Osteoblast (primary cell): ENCODE measurements around the gene ZDHHC7. TPM values are rescaled to one million over a fixed set of nuclear protein-coding genes. Genes with fewer than 3 reads are reported as not detected.
"Not testable (repeated sequence)": the region's sequence is repeated elsewhere in the genome, so short reads cannot be mapped to it uniquely, and the experiment has no call there.

Experiments used
- DNase-seq: peaks from one replicate; pipeline ENCODE4 v3.0.0; 2011; ENCODE audit warnings: low spot score, mixed read lengths; ENCODE audit not compliant: insufficient read length; ENCODE audit errors: missing footprints
- H2AFZ ChIP-seq: 2 replicates; pipeline ENCODE4 v1.6.0; 2011; ENCODE audit warnings: mild to moderate bottlenecking, low read length
- H3K27ac ChIP-seq: 2 replicates; pipeline ENCODE4 v1.5.1; 2011; ENCODE audit warnings: mild to moderate bottlenecking, low read depth, low read length, moderate library complexity
- H3K27me3 ChIP-seq: 2 replicates; pipeline ENCODE4 v1.6.0; 2012; ENCODE audit warnings: mild to moderate bottlenecking, control low read depth, inconsistent platforms, low read length, moderate library complexity; ENCODE audit not compliant: insufficient read depth
- H3K36me3 ChIP-seq: 2 replicates; pipeline ENCODE4 v1.5.1; 2011; ENCODE audit warnings: mild to moderate bottlenecking, low read length, control low read depth, moderate library complexity; ENCODE audit not compliant: insufficient read depth
- H3K4me1 ChIP-seq: 2 replicates; pipeline ENCODE4 v1.5.1; 2011; ENCODE audit warnings: mild to moderate bottlenecking, low read length, control low read depth, moderate library complexity; ENCODE audit not compliant: insufficient read depth
- H3K4me2 ChIP-seq: 2 replicates; pipeline ENCODE4 v1.6.0; 2011; ENCODE audit warnings: mild to moderate bottlenecking, low read length; ENCODE audit not compliant: insufficient read depth
- H3K4me3 ChIP-seq: fragments of 200-600 bp; sonication (generic); 3 replicates; pipeline ENCODE4 v1.5.1; 2012; ENCODE audit warnings: mild to moderate bottlenecking, low read length, inconsistent platforms; ENCODE audit not compliant: insufficient read depth
- H3K79me2 ChIP-seq: 2 replicates; pipeline ENCODE4 v1.6.0; 2012; ENCODE audit warnings: mild to moderate bottlenecking, low read length, control low read depth, inconsistent platforms; ENCODE audit not compliant: insufficient read depth
- H3K9me3 ChIP-seq: 2 replicates; pipeline ENCODE4 v1.5.1; 2011; ENCODE audit warnings: low read depth, low read length, control low read depth
- H4K20me1 ChIP-seq: 2 replicates; pipeline ENCODE4 v1.6.0; 2012; ENCODE audit warnings: mild to moderate bottlenecking, low read length, control low read depth; ENCODE audit not compliant: insufficient read depth
- total RNA-seq: library from RNA; depleted of rRNA; stranded (reverse); fragments of >200 nt; gene quantifications from 2 replicates; pipeline ENCODE4 v1.2.3, GENCODE V29; 2012
- TF ChIP-seq, protein P1 (sequence below): IDR thresholded peaks from 2 replicates; pipeline ENCODE4 v1.5.1; 2011; ENCODE audit warnings: mild to moderate bottlenecking, low read depth, low read length, moderate library complexity; ENCODE audit errors: extremely low read depth

Gene ZDHHC7
- total RNA-seq, 1 donor, result 134 TPM

DNA sequence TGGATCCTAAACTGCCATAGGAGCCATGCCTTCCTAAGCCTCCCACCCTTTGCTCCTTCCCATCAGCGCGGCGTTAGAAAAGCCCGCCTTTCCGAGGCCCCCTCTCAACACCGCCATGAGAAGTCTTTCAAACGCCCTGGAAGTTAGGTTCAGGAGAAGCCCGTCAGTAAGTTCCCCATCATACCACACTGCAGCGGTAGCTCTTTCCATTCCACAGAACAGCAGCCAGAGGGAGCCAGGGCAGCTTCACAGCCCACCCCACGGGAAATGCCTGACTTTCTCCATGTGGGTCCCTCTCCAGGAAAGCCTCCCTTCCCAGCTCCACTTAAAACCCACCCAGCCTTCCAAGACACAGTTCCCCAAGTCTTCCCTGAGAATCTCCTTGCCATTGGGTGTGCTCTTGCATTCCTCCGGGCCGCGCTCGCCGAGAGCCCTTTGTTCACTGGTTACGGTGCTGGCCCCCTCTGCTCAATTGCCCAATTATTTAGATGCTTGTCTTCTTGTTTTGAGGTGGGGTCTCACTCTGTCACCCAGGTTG lies 44.9 kb upstream of the ZDHHC7 start:
- Histone ChIP-seq H3K27me3 (no peaks in the 10 kb centered on the region), H3K4me2 (peak overlapping the region; percentile 88), H3K36me3 (peaks cover 8% of the 10 kb centered on the region), H4K20me1 (peaks cover 23% of the 10 kb centered on the region), H3K79me2 (peaks cover 17% of the 10 kb centered on the region), H2AFZ (peak overlapping the region; percentile 44), H3K4me1 (peaks cover 23% of the 10 kb centered on the region), H3K9me3 (no peaks in the 10 kb centered on the region), H3K4me3 (no peak overlapping the region), H3K27ac (peak overlapping the region; percentile 52)
- no peak for DNase-seq
- TF ChIP-seq, protein P1, sequence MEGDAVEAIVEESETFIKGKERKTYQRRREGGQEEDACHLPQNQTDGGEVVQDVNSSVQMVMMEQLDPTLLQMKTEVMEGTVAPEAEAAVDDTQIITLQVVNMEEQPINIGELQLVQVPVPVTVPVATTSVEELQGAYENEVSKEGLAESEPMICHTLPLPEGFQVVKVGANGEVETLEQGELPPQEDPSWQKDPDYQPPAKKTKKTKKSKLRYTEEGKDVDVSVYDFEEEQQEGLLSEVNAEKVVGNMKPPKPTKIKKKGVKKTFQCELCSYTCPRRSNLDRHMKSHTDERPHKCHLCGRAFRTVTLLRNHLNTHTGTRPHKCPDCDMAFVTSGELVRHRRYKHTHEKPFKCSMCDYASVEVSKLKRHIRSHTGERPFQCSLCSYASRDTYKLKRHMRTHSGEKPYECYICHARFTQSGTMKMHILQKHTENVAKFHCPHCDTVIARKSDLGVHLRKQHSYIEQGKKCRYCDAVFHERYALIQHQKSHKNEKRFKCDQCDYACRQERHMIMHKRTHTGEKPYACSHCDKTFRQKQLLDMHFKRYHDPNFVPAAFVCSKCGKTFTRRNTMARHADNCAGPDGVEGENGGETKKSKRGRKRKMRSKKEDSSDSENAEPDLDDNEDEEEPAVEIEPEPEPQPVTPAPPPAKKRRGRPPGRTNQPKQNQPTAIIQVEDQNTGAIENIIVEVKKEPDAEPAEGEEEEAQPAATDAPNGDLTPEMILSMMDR, result peak; percentile 50

DNA sequence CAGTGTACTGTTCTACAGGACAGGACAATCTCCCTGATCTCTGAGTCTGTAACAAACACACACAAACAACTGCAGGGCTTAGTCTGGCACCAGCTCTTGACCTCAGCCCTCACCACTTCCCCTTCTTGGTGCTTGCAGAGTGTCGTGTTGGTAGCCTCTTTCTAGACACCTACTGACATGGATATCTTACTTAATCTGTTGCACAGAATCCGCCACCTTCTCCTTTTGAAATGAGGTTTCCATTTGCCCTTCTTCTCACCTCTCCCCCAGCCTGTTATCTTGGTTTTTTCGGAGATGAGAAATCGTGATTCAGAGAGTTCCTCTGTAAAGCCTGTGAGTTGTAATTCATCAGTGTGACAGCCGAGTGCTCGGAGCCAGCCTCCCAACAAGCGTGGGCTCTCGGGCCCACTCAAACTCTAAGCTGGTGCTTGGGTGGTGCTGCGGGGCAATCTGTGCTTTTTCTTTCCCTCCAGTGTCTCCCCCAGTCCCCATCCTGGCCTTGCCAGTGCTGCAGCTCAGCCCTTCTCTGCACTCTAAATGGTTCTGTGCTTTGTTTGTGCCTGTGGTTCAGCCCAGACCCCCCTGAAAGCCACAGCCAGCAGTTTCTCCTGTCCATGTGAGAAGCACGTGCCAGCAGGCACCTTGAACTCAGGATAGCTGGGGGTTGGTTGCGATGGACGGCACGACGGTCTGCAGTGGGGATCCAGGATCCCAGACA lies 44.3 kb upstream of the ZDHHC7 start:
- TF ChIP-seq, protein P1, result no peak
- H4K20me1 ChIP-seq, result peaks cover 21% of the 10 kb centered on the region
- peak overlapping the region; percentile 60 for H3K4me3 ChIP-seq
- H3K27ac ChIP-seq, result peak overlapping the region; percentile 52
- H3K9me3 ChIP-seq, result no peaks in the 10 kb centered on the region
- no peaks in the 10 kb centered on the region for H3K27me3 ChIP-seq
- no peak for DNase-seq
- H3K36me3 ChIP-seq, result peaks cover 8% of the 10 kb centered on the region
- H3K79me2 ChIP-seq, result peaks cover 17% of the 10 kb centered on the region
- H2AFZ ChIP-seq, result peak overlapping the region; percentile 44
- H3K4me2 ChIP-seq, result peak overlapping the region; percentile 88
- H3K4me1 ChIP-seq, result peaks cover 29% of the 10 kb centered on the region

DNA sequence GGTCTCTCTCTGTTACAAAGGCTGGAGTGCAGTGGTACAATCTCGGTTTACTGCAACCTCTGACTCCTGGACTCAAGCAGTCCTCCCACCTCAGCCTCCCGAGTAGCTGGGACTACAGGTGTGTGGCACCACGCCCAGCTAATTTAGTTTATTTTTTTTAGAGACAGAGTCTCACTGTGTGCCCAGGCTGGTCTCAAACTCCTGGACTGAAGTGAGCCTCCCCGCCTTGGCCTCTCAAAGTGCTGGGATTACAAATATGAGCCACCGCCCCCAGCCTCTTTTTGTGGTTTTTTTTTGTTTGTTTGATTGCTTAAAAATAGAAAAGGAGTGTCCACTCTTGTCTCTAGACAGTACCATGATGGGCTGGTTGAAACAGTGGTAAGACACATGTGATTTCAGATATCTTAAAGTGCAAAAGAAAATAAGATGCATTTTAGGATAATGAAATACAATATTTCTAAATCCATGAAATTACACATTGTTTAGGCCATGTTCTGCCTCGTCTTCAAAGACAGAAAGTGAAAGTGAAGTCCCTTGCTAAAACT lies 43.7 kb upstream of the ZDHHC7 start:
- Histone ChIP-seq H3K4me2 (peak overlapping the region; percentile 88), H4K20me1 (peaks cover 21% of the 10 kb centered on the region), H2AFZ (peak overlapping the region; percentile 44), H3K27me3 (no peaks in the 10 kb centered on the region), H3K4me1 (peaks cover 31% of the 10 kb centered on the region), H3K9me3 (no peaks in the 10 kb centered on the region), H3K79me2 (peaks cover 17% of the 10 kb centered on the region), H3K4me3 (peak overlapping the region; percentile 60), H3K27ac (peak overlapping the region; percentile 52), H3K36me3 (peaks cover 8% of the 10 kb centered on the region)
- no peak for DNase-seq
- TF ChIP-seq, protein P1, result no peak

DNA sequence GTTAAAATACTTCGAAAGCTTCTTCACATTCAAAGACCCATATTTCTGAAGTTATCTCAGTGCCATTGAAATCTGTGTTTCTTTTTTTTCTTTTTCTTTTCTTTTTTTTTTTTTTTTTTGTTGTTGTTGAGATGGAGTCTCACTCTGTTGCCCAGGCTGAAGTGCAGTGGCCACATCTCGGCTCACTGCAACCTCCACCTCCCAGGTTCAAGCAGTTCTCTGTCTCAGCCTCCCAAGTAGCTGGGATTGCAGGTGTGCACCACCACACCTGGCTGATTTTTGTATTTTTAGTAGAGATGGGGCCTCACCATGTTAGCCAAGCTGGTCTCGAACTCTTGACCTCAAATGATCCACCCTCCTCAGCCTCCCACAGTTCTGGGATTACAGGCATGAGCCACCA lies 43.0 kb upstream of the ZDHHC7 start:
- H3K36me3 ChIP-seq, H3K4me2 ChIP-seq, H3K4me3 ChIP-seq, DNase-seq, H3K9me3 ChIP-seq, H3K27me3 ChIP-seq, H3K27ac ChIP-seq, H2AFZ ChIP-seq: not testable (repeated sequence)
- H3K79me2 ChIP-seq, result peaks cover 19% of the 10 kb centered on the region
- H3K4me1 ChIP-seq, result peaks cover 31% of the 10 kb centered on the region
- peaks cover 20% of the 10 kb centered on the region for H4K20me1 ChIP-seq
